Left hindlimb (tissue), 1 donor: ENCODE measurements around the gene LRRC75A.
"Not testable (repeated sequence)": the region's sequence is repeated elsewhere in the genome, so short reads cannot be mapped to it uniquely, and the experiment has no call there.

Experiments
- DNase-seq: peaks from one replicate; pipeline ENCODE4 v3.0.0-alpha.2; 2018

The LRRC75A gene

GRCh38 chr17:16395887-16396286, 96.1 kb downstream of the LRRC75A start:
- DNase-seq, result not testable (repeated sequence)

- not testable (repeated sequence) for DNase-seq
Observed at GRCh38 chr17:16392491-16392890, 99.5 kb downstream of the LRRC75A start.
